ENCODE results near the gene DAB2IP. TPM values are rescaled to one million over a fixed set of nuclear protein-coding genes. Genes with fewer than 3 reads are reported as not detected.

DAB2IP gene
- total and polyA plus RNA-seq, 2 experiments from 2014 or later, result 8.9 to 42.8 TPM

GRCh38 chr9:121781145-121781548, 129.7 kb downstream of the DAB2IP start:
- TF ChIP-seq CTCF (conservative IDR thresholded peaks at IDR 0.05; ENCODE audit: low read depth in 2 of 2) (no peak), STAT1 (IDR thresholded peaks at IDR 0.05; ENCODE audit: unreplicated experiment) (no peak), ZNF331 (CRISPR knock-in tag; IDR thresholded peaks at IDR 0.05; ENCODE audit: low read depth) (no peak), POLR2AphosphoS5 (IDR thresholded peaks at IDR 0.05; ENCODE audit: low read depth) (no peak), JUNB (IDR thresholded peaks at IDR 0.05; ENCODE audit: unreplicated experiment) (no peak), ZNF114 (CRISPR knock-in tag; IDR thresholded peaks at IDR 0.05) (no peak), CREB1 (CRISPR knock-in tag; IDR thresholded peaks at IDR 0.05; ENCODE audit: low read depth) (no peak), EZH2phosphoT487 (IDR thresholded peaks at IDR 0.05; ENCODE audit: unreplicated experiment) (no peak), EZH2 (IDR thresholded peaks at IDR 0.05; ENCODE audit: low read depth, unreplicated experiment) (no peak), REST (IDR thresholded peaks at IDR 0.05; ENCODE audit: unreplicated experiment) (no peak), ZNF462 (CRISPR knock-in tag; IDR thresholded peaks at IDR 0.05) (no peak), NANOG (IDR thresholded peaks at IDR 0.05; ENCODE audit: borderline replicate concordance) (no peak), ETS1 (IDR thresholded peaks at IDR 0.05) (no peak)
- Mint-ChIP-seq H3K27ac (no peak overlapping the region), H3K36me3 (ENCODE audit: low read depth) (peaks cover 37% of the 10 kb centered on the region), H3K4me1 (peaks cover 27% of the 10 kb centered on the region), H3K9me3 (no peaks in the 10 kb centered on the region), H3K4me3 (no peak overlapping the region), H3K27me3 (ENCODE audit: insufficient read depth, low read depth, poor library complexity) (peaks cover 9% of the 10 kb centered on the region)
- H3K27me3 ChIP-seq (ENCODE audit: insufficient read depth), result no peaks in the 10 kb centered on the region
- H4K20me1 ChIP-seq (replicated peaks; ENCODE audit: insufficient read depth), result no peaks in the 10 kb centered on the region; the same call in none of the 2 replicates
- H3K4me2 ChIP-seq, result no peak overlapping the region
- H3K4me1 ChIP-seq (ENCODE audit: insufficient read depth), result peaks cover 20% of the 10 kb centered on the region
- no peak overlapping the region for H2AFZ ChIP-seq
- DNase-seq (ENCODE audit: low spot score), result no peak
- peaks cover 5% of the 10 kb centered on the region; the same call in 1 of the 2 replicates for H3K79me2 ChIP-seq (replicated peaks; ENCODE audit: insufficient read depth)
- no peaks in the 10 kb centered on the region for H3F3A ChIP-seq (replicated peaks; ENCODE audit: low read depth)
- no peak overlapping the region for H3K27ac ChIP-seq (ENCODE audit: low read depth)
- H3K4me3 ChIP-seq, result no peak overlapping the region
- H3K9me2 ChIP-seq (ENCODE audit: insufficient read depth), result no peaks in the 10 kb centered on the region
- no peak for ATAC-seq
- no peaks in the 10 kb centered on the region; the same call in 1 of the 2 replicates for H3K36me3 ChIP-seq (ENCODE audit: insufficient read depth)

Data from GM23338 (cell line).